Gastrocnemius medialis (tissue), 4 donors: ENCODE results near the gene GJD4. TPM values are rescaled to one million over a fixed set of nuclear protein-coding genes. Genes with fewer than 3 reads are reported as not detected.

ENCODE experiments used
- ATAC-seq, 2 donors: fragments of 150-250 bp; one replicate each; pipeline ENCODE4 v1.9.1; 2016
- DNase-seq, 2 donors: peaks; one replicate each; pipeline ENCODE4 v3.0.0-alpha.2; 2019
- H3K27ac ChIP-seq, 4 donors: fragments of 200-600 bp; sonication (generic); 1 replicate in 1 of 4; 2 replicates in 3 of 4; pipeline ENCODE4 v1.5.1; 2016 to 2018; ENCODE audit warnings: mild to moderate bottlenecking in 2 of 4, moderate library complexity in 1 of 4
- H3K27me3 ChIP-seq, 3 donors: fragments of 200-600 bp; sonication (generic) in 2 of 3; 1 replicate in 1 of 3; 2 replicates in 2 of 3; pipeline versions ENCODE4 v1.5.1 to v1.6.0; 2016 to 2019; ENCODE audit warnings: mild to moderate bottlenecking in 1 of 3, moderate library complexity in 1 of 3
- H3K36me3 ChIP-seq, 2 donors: fragments of 200-600 bp; sonication (generic) in 1 of 2; one replicate each; pipeline ENCODE4 v1.5.1; 2017 to 2018
- H3K4me1 ChIP-seq, 2 donors: fragments of 200-600 bp; sonication (generic) in 1 of 2; one replicate each; pipeline ENCODE4 v1.5.1; 2016 to 2017; ENCODE audit warnings: mild to moderate bottlenecking in 2 of 2
- H3K4me3 ChIP-seq, 4 donors: fragments of 200-600 bp; sonication (generic) in 3 of 4; 1 replicate in 1 of 4; 2 replicates in 3 of 4; pipeline ENCODE4 v1.5.1; 2016 to 2019; ENCODE audit warnings: mild to moderate bottlenecking in 2 of 4
- H3K9me3 ChIP-seq, 3 donors: fragments of 200-600 bp; sonication (generic) in 2 of 3; 1 replicate in 1 of 3; 2 replicates in 2 of 3; pipeline ENCODE4 v1.5.1; 2016 to 2019
- POLR2A ChIP-seq, 2 donors: fragments of 450-650 bp; IDR thresholded peaks; one replicate each; pipeline ENCODE4 v1.6.1; 2017; ENCODE audit warnings: antibody characterized with exemption in 2 of 2, mild to moderate bottlenecking in 2 of 2, moderate library complexity in 2 of 2
- in situ Hi-C, 4 donors: fragments of 200-750 bp; cut with MboI; loops; one replicate each; pipeline versions ENCODE4 v1.15.0 to v1.8.0; 2017; ENCODE audit warnings: low sequenced_read_pairs in 4 of 4
- intact Hi-C: fragments of 100-400 bp; cut with DNase I; formaldehyde crosslinking; loops from one replicate; pipeline ENCODE4 v1.15.1; 2023; ENCODE audit warnings: low total_unique reads
- total RNA-seq, 4 donors: library from RNA; depleted of rRNA; stranded (reverse); fragments of >200 nt; gene quantifications; one replicate each; pipeline versions ENCODE4 v1.1.0 to v1.2.3, GENCODE V29; 2016
- TF ChIP-seq, protein P1 (sequence below), 5 experiments: fragments of 450-650 bp in 3 of 5; fragments of 200-600 bp in 2 of 5; sonication (generic) in 2 of 5; IDR thresholded peaks in 4 of 5; conservative IDR thresholded peaks in 1 of 5; 1 replicate in 4 of 5; 2 replicates in 1 of 5; pipeline ENCODE4 v1.5.1; 2016 to 2019; ENCODE audit warnings: antibody characterized with exemption in 5 of 5, mild to moderate bottlenecking in 3 of 5, moderate library complexity in 3 of 5

Gene GJD4
- total RNA-seq, 4 donors from 2014 or later, result not detected

DNA sequence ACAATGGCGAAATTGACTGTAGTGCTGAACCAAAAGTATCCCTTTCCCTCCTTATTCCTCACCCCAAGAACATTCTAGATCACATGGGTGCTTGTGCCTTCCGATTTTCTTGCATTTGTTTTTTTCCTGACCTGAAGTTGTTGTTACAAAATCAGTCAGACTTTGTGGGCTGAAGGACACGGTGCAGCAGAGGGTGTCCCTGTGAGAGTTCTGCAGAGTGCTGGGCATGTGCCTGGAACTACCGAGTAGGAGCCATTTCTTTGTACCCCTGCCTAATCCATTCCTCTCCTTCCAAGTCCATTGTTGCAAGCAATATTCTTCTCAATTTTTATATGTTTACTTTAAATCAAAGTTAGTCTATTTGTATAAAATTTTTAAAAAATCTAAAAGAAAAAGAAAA lies 35.3 kb upstream of the GJD4 start:
- ATAC-seq, result no peak
- H3K27ac ChIP-seq, result no peak overlapping the region

DNA sequence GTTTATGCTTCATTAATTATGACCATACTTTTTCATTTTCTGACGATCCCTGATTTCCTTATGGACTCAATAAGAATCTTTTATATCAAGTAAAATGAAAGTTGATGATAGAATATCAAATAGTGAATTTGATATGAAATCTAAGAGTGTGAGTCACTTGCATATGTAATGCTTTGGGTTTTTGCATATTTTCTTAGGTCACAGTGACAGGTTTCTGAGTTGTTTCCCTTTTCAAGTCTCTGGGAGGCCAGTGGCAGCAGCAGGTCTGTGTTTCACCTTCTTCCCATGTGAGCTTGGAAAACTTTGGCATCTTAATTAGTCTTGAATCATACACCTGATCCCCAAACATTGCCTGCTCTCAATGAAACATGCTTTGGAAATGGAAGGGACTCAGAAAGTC lies 34.7 kb upstream of the GJD4 start:
- Histone ChIP-seq H3K4me3 (no peak overlapping the region), H3K4me1 (peaks cover 11 to 12% of the 10 kb centered on the region in 2 donors), H3K27ac (no peak overlapping the region), H3K27me3 (no peaks in the 10 kb centered on the region), H3K36me3 (peaks cover 0 to 46% of the 10 kb centered on the region in 2 donors), H3K9me3 (no peaks in the 10 kb centered on the region)
- TF ChIP-seq, protein P1, sequence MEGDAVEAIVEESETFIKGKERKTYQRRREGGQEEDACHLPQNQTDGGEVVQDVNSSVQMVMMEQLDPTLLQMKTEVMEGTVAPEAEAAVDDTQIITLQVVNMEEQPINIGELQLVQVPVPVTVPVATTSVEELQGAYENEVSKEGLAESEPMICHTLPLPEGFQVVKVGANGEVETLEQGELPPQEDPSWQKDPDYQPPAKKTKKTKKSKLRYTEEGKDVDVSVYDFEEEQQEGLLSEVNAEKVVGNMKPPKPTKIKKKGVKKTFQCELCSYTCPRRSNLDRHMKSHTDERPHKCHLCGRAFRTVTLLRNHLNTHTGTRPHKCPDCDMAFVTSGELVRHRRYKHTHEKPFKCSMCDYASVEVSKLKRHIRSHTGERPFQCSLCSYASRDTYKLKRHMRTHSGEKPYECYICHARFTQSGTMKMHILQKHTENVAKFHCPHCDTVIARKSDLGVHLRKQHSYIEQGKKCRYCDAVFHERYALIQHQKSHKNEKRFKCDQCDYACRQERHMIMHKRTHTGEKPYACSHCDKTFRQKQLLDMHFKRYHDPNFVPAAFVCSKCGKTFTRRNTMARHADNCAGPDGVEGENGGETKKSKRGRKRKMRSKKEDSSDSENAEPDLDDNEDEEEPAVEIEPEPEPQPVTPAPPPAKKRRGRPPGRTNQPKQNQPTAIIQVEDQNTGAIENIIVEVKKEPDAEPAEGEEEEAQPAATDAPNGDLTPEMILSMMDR (IDR thresholded peaks at IDR 0.05 in 4 of 5, conservative IDR thresholded peaks at IDR 0.05 in 1 of 5), result no peak
- no peak for TF ChIP-seq POLR2A (IDR thresholded peaks at IDR 0.05)
- in situ Hi-C loops, result loop anchor here in 2 of 4 donors (25.0 kb wide), 3 partner anchors 233 to 458 kb away; partner anchors contain the start of gene CCNY (in 1 of the 2)
- DNase-seq (no peak), ATAC-seq (no peak)
- intact Hi-C loops, result no loop called here

More for the DNA sequence above, 35.3 kb upstream of the GJD4 start:
- Histone ChIP-seq H3K27me3 (no peaks in the 10 kb centered on the region), H3K4me3 (no peak overlapping the region), H3K9me3 (no peaks in the 10 kb centered on the region), H3K4me1 (peaks cover 17% of the 10 kb centered on the region in 2 donors), H3K36me3 (peaks cover 0 to 46% of the 10 kb centered on the region in 2 donors)
- intact Hi-C loops (no loop called here), in situ Hi-C loops (loop anchor here in 3 of 4 donors (5.0 to 25.0 kb wide), 5 partner anchors 233 to 458 kb away; partner anchors contain the start of gene CCNY (in 2 of the 3))
- no peak for DNase-seq
- TF ChIP-seq, protein P1 (IDR thresholded peaks at IDR 0.05 in 4 of 5, conservative IDR thresholded peaks at IDR 0.05 in 1 of 5), result no peak
- no peak for TF ChIP-seq POLR2A (IDR thresholded peaks at IDR 0.05)

DNA sequence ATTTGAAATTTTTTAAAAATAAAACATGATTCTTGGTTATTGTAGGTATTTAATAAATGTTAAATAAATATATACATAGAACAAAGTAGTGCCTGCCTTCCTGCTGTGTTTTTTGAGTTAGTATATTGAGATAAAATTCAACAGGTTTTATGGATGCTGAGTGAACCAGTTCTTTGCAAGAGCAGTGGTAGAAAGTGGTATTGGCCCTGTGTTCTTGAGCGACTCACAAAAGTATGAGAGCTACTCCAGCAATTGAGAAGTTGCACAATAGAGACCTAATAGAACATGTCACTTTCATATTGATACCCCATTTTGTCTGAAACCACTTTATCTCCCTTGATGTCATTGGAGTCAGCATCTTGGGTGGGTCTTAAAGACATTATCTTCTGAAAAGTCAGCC lies 32.6 kb upstream of the GJD4 start:
- no peak overlapping the region for H3K27ac ChIP-seq
- no peaks in the 10 kb centered on the region for H3K27me3 ChIP-seq
- DNase-seq (no peak), ATAC-seq (no peak)
- in situ Hi-C loops, result loop anchor here in 2 of 4 donors (25.0 kb wide), 3 partner anchors 235 to 460 kb away; partner anchors contain the start of gene CCNY (in 1 of the 2)
- no peaks in the 10 kb centered on the region for H3K4me1 ChIP-seq
- H3K9me3 ChIP-seq, result no peaks in the 10 kb centered on the region
- no peak overlapping the region for H3K4me3 ChIP-seq
- intact Hi-C loops, result no loop called here
- H3K36me3 ChIP-seq, result peaks cover 0 to 34% of the 10 kb centered on the region in 2 donors
- no peak for TF ChIP-seq POLR2A (IDR thresholded peaks at IDR 0.05)
- TF ChIP-seq, protein P1 (IDR thresholded peaks at IDR 0.05 in 4 of 5, conservative IDR thresholded peaks at IDR 0.05 in 1 of 5), result no peak

DNA sequence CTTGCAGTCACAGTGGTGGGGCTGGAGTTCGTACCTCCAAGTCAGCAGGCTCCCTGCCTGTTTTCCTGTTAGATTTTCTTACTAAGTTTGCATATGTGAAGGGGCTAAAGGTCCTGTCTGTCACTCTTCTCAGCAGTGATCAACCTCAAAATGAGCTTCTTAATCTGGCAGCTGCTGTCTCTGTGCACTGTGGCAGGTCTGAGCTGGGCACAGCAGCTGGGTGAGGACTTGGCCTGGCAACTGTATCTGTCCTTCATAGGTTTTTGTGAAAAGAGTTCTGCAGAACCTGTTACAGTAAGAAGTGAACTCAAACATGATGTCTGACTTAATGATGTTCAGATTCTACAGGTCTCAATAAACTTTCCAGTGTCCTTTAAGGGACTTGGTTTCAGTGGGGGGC lies 31.3 kb upstream of the GJD4 start:
- Histone ChIP-seq H3K4me1 (peaks cover 0 to 3% of the 10 kb centered on the region in 2 donors), H3K36me3 (peaks cover 0 to 22% of the 10 kb centered on the region in 2 donors), H3K4me3 (no peak overlapping the region), H3K27ac (no peak overlapping the region), H3K9me3 (no peaks in the 10 kb centered on the region), H3K27me3 (no peaks in the 10 kb centered on the region)
- TF ChIP-seq, protein P1 (IDR thresholded peaks at IDR 0.05 in 4 of 5, conservative IDR thresholded peaks at IDR 0.05 in 1 of 5), result no peak
- TF ChIP-seq POLR2A (IDR thresholded peaks at IDR 0.05), result no peak
- in situ Hi-C loops (loop anchor here in 2 of 4 donors (25.0 kb wide), 3 partner anchors 236 to 461 kb away; partner anchors contain the start of gene CCNY (in 1 of the 2)), intact Hi-C loops (no loop called here)
- ATAC-seq (no peak), DNase-seq (no peak)
